PC-3 (cell line): Measurements from ENCODE around the gene KIF20B.

ENCODE experiments used
- CTCF ChIP-seq: fragments of 300-600 bp; sonication (generic); conservative IDR thresholded peaks from 2 replicates; pipeline ENCODE4 v1.5.1; 2017; ENCODE audit warnings: antibody characterized with exemption, low read depth, mild to moderate bottlenecking, low read length
- EZH2 ChIP-seq: fragments of 300-600 bp; sonication (generic); IDR thresholded peaks from one replicate; pipeline ENCODE4 v1.6.1; 2017; ENCODE audit warnings: antibody characterized with exemption, mild to moderate bottlenecking, low read length; ENCODE audit not compliant: unreplicated experiment
- EZH2phosphoT487 ChIP-seq: fragments of 300-600 bp; sonication (generic); IDR thresholded peaks from 2 replicates; pipeline ENCODE4 v1.6.1; 2018; ENCODE audit warnings: mild to moderate bottlenecking, antibody characterized with exemption, low read length, borderline replicate concordance

- TF ChIP-seq CTCF, result no peak
- no peak for TF ChIP-seq EZH2
- no peak for TF ChIP-seq EZH2phosphoT487
Observed at GRCh38 chr10:89683883-89684282, 17.5 kb upstream of the KIF20B start.
